Skeletal muscle tissue (tissue), 4 donors: ENCODE data around the gene DEPDC1B. TPM values are rescaled to one million over a fixed set of nuclear protein-coding genes. Genes with fewer than 3 reads are reported as not detected.
"Not testable (repeated sequence)": the region's sequence is repeated elsewhere in the genome, so short reads cannot be mapped to it uniquely, and the experiment has no call there.

Source experiments
- H3K27ac ChIP-seq: one replicate; pipeline ENCODE4 v1.7.0; 2013; ENCODE audit warnings: mild to moderate bottlenecking, low read depth, low read length, inconsistent platforms
- H3K27me3 ChIP-seq, 3 donors: one replicate each; pipeline ENCODE4 v1.7.0; 2013; ENCODE audit warnings: low read length in 3 of 3; ENCODE audit not compliant: control insufficient read depth in 3 of 3, insufficient read depth in 3 of 3
- H3K36me3 ChIP-seq, 3 donors: one replicate each; pipeline ENCODE4 v1.7.0; 2013; ENCODE audit warnings: low read length in 3 of 3; ENCODE audit not compliant: control insufficient read depth in 3 of 3, insufficient read depth in 3 of 3
- H3K4me1 ChIP-seq, 3 donors: one replicate each; pipeline ENCODE4 v1.7.0; 2013; ENCODE audit warnings: low read length in 3 of 3, mild to moderate bottlenecking in 3 of 3; ENCODE audit not compliant: control insufficient read depth in 3 of 3, insufficient read depth in 3 of 3
- H3K4me3 ChIP-seq, 3 donors: one replicate each; pipeline ENCODE4 v1.7.0; 2013; ENCODE audit warnings: low read length in 3 of 3
- H3K9ac ChIP-seq, 3 donors: one replicate each; pipeline ENCODE4 v1.7.0; 2013; ENCODE audit warnings: low read length in 3 of 3, mild to moderate bottlenecking in 3 of 3, moderate library complexity in 2 of 3, low read depth in 1 of 3
- H3K9me3 ChIP-seq, 3 donors: one replicate each; pipeline ENCODE4 v1.7.0; 2013; ENCODE audit warnings: low read length in 3 of 3; ENCODE audit not compliant: control insufficient read depth in 3 of 3
- total RNA-seq: library from RNA; depleted of rRNA; stranded (reverse); fragments of >200 nt; gene quantifications from one replicate; pipeline ENCODE4 v1.2.3, GENCODE V29; 2014
- donor health status: Osteomylitis.

DEPDC1B gene
- total RNA-seq, 1 donor from 2014 or later = 3.1 TPM

GRCh38 chr5:60722416-60722815, 22.4 kb upstream of the DEPDC1B start:
- no peak overlapping the region for H3K27ac ChIP-seq
- H3K9ac ChIP-seq = no peak overlapping the region
- H3K27me3 ChIP-seq = no peaks in the 10 kb centered on the region
- H3K4me1 ChIP-seq = no peaks in the 10 kb centered on the region
- no peaks in the 10 kb centered on the region for H3K9me3 ChIP-seq
- no peak overlapping the region for H3K4me3 ChIP-seq
- H3K36me3 ChIP-seq = no peaks in the 10 kb centered on the region

GRCh38 chr5:60719329-60719728, 19.4 kb upstream of the DEPDC1B start:
- Histone ChIP-seq H3K9ac (no peak overlapping the region), H3K9me3 (no peaks in the 10 kb centered on the region), H3K4me1 (no peaks in the 10 kb centered on the region), H3K36me3 (no peaks in the 10 kb centered on the region), H3K27me3 (peaks cover 0 to 4% (median 0%) of the 10 kb centered on the region in 3 donors), H3K27ac (no peak overlapping the region), H3K4me3 (no peak overlapping the region)

GRCh38 chr5:60718166-60718892, 18.4 kb upstream of the DEPDC1B start:
- Histone ChIP-seq H3K27ac (no peak overlapping the region), H3K9ac (no peak overlapping the region), H3K4me1 (no peaks in the 10 kb centered on the region), H3K4me3 (no peak overlapping the region), H3K9me3 (no peaks in the 10 kb centered on the region), H3K36me3 (no peaks in the 10 kb centered on the region), H3K27me3 (peaks cover 0 to 4% (median 0%) of the 10 kb centered on the region in 3 donors)

GRCh38 chr5:60715201-60715928, 15.4 kb upstream of the DEPDC1B start:
- H3K36me3 ChIP-seq, H3K9me3 ChIP-seq, H3K9ac ChIP-seq, H3K4me1 ChIP-seq, H3K27me3 ChIP-seq, H3K4me3 ChIP-seq, H3K27ac ChIP-seq: not testable (repeated sequence)

GRCh38 chr5:60712950-60713349, 13.0 kb upstream of the DEPDC1B start:
- Histone ChIP-seq H3K4me1 (no peaks in the 10 kb centered on the region), H3K36me3 (no peaks in the 10 kb centered on the region), H3K4me3 (no peak overlapping the region), H3K9ac (no peak overlapping the region), H3K27me3 (peaks cover 0 to 4% (median 0%) of the 10 kb centered on the region in 3 donors), H3K27ac (no peak overlapping the region), H3K9me3 (no peaks in the 10 kb centered on the region)

GRCh38 chr5:60711892-60712291, 11.9 kb upstream of the DEPDC1B start:
- not testable (repeated sequence) for H3K27ac ChIP-seq, H3K4me3 ChIP-seq, H3K4me1 ChIP-seq, H3K9ac ChIP-seq, H3K36me3 ChIP-seq, H3K9me3 ChIP-seq, H3K27me3 ChIP-seq

- Histone ChIP-seq H3K27ac (no peak overlapping the region), H3K9me3 (no peaks in the 10 kb centered on the region), H3K27me3 (no peaks in the 10 kb centered on the region), H3K9ac (no peak overlapping the region), H3K36me3 (no peaks in the 10 kb centered on the region), H3K4me3 (no peak overlapping the region), H3K4me1 (no peaks in the 10 kb centered on the region)
These were observed 10.4 kb upstream of the DEPDC1B start for GRCh38 chr5:60710362-60710761.

GRCh38 chr5:60705144-60705543, 5.2 kb upstream of the DEPDC1B start:
- no peaks in the 10 kb centered on the region for H3K9me3 ChIP-seq
- H3K27me3 ChIP-seq = no peaks in the 10 kb centered on the region
- H3K9ac ChIP-seq = no peak overlapping the region
- peaks cover 5 to 9% (median 7%) of the 10 kb centered on the region in 3 donors for H3K4me1 ChIP-seq
- H3K36me3 ChIP-seq = no peaks in the 10 kb centered on the region
- no peak overlapping the region for H3K27ac ChIP-seq
- no peak overlapping the region for H3K4me3 ChIP-seq

GRCh38 chr5:60703944-60704343, 4.0 kb upstream of the DEPDC1B start:
- H3K36me3 ChIP-seq = no peaks in the 10 kb centered on the region
- H3K9me3 ChIP-seq = no peaks in the 10 kb centered on the region
- H3K4me1 ChIP-seq = peaks cover 9 to 20% (median 10%) of the 10 kb centered on the region in 3 donors
- H3K4me3 ChIP-seq = no peak overlapping the region
- no peak overlapping the region for H3K9ac ChIP-seq
- H3K27ac ChIP-seq = no peak overlapping the region
- H3K27me3 ChIP-seq = no peaks in the 10 kb centered on the region

GRCh38 chr5:60701321-60701968, 1.5 kb upstream of the DEPDC1B start:
- H3K27ac ChIP-seq = no peak overlapping the region
- no peak overlapping the region for H3K9ac ChIP-seq
- no peak overlapping the region for H3K4me3 ChIP-seq
- peaks cover 9 to 20% (median 10%) of the 10 kb centered on the region in 3 donors for H3K4me1 ChIP-seq
- no peaks in the 10 kb centered on the region for H3K9me3 ChIP-seq
- H3K27me3 ChIP-seq = no peaks in the 10 kb centered on the region
- no peaks in the 10 kb centered on the region for H3K36me3 ChIP-seq
